Hematopoietic multipotent progenitor cell treated with erythropoietin and hydrocortisone succinate and interleukin-3 and kit ligand, for 17 days (in vitro differentiated cells): Measurements from ENCODE around the gene EHD4.

Source experiments
- DNase-seq: peaks from one replicate; pipeline ENCODE4 v3.0.0-alpha.2; 2015; ENCODE audit warnings: low spot score

Gene EHD4

GRCh38 chr15:41972253-41973242 is at the start of gene EHD4:
EHD4 (minus strand) TSS chr15:41972557; CDS start chr15:41972494, 63 bp downstream.
- DNase-seq = peak; percentile 94

GRCh38 chr15:42021593-42021992 is 49.2 kb upstream of the EHD4 start:
- DNase-seq = no peak

- DNase-seq = no peak
Measured at GRCh38 chr15:42020713-42021273, 48.4 kb upstream of the EHD4 start, which contains the start of gene PLA2G4E. PLA2G4E (minus strand) TSS chr15:42021042; CDS start chr15:42021030, 12 bp downstream.

- no peak for DNase-seq
Measured at GRCh38 chr15:42018306-42019224, 46.2 kb upstream of the EHD4 start.

GRCh38 chr15:42016971-42017370 is 44.6 kb upstream of the EHD4 start:
- no peak for DNase-seq

GRCh38 chr15:42014406-42014805 is 42.0 kb upstream of the EHD4 start:
- DNase-seq = no peak

GRCh38 chr15:42012928-42013482 is 40.6 kb upstream of the EHD4 start:
- no peak for DNase-seq

- DNase-seq = no peak
Measured at GRCh38 chr15:42012241-42012640, 39.9 kb upstream of the EHD4 start.

GRCh38 chr15:42011074-42011473 is 38.7 kb upstream of the EHD4 start:
- no peak for DNase-seq

GRCh38 chr15:42010434-42010833 is 38.1 kb upstream of the EHD4 start:
- DNase-seq = no peak

- DNase-seq = no peak
Measured at GRCh38 chr15:42009474-42009873, 37.1 kb upstream of the EHD4 start.

- no peak for DNase-seq
Measured at GRCh38 chr15:42009022-42009421, 36.7 kb upstream of the EHD4 start.

- no peak for DNase-seq
Measured at GRCh38 chr15:42007386-42007785, 35.0 kb upstream of the EHD4 start.

GRCh38 chr15:42002333-42002732 is 30.0 kb upstream of the EHD4 start:
- no peak for DNase-seq

GRCh38 chr15:42001236-42001635 is 28.9 kb upstream of the EHD4 start:
- DNase-seq = no peak

- no peak for DNase-seq
Measured at GRCh38 chr15:41999290-42000285, 27.2 kb upstream of the EHD4 start.

- DNase-seq = no peak
Measured at GRCh38 chr15:41997845-41998244, 25.5 kb upstream of the EHD4 start.

- DNase-seq = no peak
Measured at GRCh38 chr15:41996921-41997592, 24.7 kb upstream of the EHD4 start.

GRCh38 chr15:41996376-41996775 is 24.0 kb upstream of the EHD4 start:
- DNase-seq = no peak

GRCh38 chr15:41995476-41995855 is 23.1 kb upstream of the EHD4 start:
- no peak for DNase-seq
